Hepatocyte (in vitro differentiated cells): ENCODE data around the gene CRISPLD2.

ENCODE experiments used
- EZH2phosphoT487 ChIP-seq: fragments of 200-600 bp; sonication (generic); IDR thresholded peaks from one replicate; pipeline ENCODE4 v1.6.1; 2018; ENCODE audit warnings: antibody characterized with exemption, mild to moderate bottlenecking, low read depth, moderate library complexity; ENCODE audit not compliant: unreplicated experiment, severe bottlenecking
- TF ChIP-seq, protein P1 (sequence below): fragments of 200-600 bp; sonication (generic); IDR thresholded peaks from 2 replicates; pipeline ENCODE4 v1.5.1; 2016; ENCODE audit warnings: antibody characterized with exemption, mild to moderate bottlenecking; ENCODE audit not compliant: poor library complexity

DNA sequence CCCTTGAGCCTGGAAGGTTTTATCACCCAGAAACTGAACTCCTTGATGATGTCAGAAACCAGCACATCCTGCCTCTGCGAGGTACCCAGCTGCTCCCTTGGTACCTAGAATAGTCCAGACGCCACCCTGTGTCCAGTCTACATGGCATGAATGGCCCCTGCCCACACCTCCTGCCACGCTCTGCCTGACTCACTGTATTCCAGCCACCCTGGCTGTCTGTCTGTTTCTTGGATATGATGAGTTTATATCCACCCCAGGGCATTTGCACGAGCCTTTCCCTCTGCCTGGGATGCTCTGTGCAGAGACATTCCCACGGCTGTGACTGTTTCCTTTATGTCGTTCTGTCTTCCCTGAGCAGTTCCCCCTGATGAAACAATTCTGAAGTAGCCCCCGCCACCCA, 68.7 kb downstream of the CRISPLD2 start:
- TF ChIP-seq, protein P1, sequence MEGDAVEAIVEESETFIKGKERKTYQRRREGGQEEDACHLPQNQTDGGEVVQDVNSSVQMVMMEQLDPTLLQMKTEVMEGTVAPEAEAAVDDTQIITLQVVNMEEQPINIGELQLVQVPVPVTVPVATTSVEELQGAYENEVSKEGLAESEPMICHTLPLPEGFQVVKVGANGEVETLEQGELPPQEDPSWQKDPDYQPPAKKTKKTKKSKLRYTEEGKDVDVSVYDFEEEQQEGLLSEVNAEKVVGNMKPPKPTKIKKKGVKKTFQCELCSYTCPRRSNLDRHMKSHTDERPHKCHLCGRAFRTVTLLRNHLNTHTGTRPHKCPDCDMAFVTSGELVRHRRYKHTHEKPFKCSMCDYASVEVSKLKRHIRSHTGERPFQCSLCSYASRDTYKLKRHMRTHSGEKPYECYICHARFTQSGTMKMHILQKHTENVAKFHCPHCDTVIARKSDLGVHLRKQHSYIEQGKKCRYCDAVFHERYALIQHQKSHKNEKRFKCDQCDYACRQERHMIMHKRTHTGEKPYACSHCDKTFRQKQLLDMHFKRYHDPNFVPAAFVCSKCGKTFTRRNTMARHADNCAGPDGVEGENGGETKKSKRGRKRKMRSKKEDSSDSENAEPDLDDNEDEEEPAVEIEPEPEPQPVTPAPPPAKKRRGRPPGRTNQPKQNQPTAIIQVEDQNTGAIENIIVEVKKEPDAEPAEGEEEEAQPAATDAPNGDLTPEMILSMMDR: no peak
- no peak for TF ChIP-seq EZH2phosphoT487
